GM21576 (cell line): ENCODE results near the gene ADCY5.

Experiments
- ATAC-seq: cut with Tn5 transposase; IDR thresholded peaks from one replicate; pipeline ENCODE4 v1.9.1; 2021; ENCODE audit warnings: mild to moderate bottlenecking, moderate library complexity; ENCODE audit not compliant: unreplicated experiment

The ADCY5 gene

GRCh38 chr3:123312331-123313265 lies 136.3 kb downstream of the ADCY5 start:
- ATAC-seq: no peak

DNA sequence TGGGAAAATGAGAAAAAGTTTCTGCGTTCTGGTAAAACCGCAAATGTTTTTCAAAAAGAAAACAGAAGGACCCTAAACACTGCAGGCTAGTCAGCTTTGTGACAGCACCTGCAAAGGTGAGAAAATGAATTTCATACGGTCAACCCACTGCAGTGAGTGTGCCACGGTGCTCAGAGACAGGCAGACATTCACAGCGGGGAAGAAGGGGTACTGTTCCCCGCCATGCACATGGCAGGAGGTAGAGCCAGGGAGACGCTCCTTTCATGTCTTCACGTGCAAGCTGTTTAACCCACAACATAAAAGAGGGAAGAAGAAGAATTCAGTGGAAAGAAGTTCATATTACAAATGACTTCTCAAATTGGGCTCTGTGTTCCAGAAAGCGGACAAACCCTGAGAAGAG lies 137.7 kb downstream of the ADCY5 start:
- no peak for ATAC-seq

DNA sequence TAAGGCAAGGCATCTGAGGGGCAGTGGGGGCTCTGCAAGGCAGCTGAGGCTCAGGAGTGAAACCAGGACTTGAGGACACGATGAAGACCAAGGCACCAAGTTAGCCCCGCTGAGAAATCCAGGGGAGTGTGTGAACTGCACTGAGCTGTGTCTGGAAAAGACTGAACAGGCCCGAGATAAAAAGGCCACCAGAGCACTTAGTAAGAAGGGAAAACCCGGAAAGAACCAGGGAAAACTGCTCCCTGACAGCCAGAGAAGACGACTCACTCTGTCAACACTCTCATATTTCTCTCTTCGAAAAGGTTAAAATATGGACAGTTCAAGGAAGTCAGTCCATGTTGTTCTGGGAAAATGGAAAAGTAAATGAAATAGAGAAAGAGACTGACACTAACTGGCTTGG lies 138.1 kb downstream of the ADCY5 start:
- ATAC-seq: no peak

DNA sequence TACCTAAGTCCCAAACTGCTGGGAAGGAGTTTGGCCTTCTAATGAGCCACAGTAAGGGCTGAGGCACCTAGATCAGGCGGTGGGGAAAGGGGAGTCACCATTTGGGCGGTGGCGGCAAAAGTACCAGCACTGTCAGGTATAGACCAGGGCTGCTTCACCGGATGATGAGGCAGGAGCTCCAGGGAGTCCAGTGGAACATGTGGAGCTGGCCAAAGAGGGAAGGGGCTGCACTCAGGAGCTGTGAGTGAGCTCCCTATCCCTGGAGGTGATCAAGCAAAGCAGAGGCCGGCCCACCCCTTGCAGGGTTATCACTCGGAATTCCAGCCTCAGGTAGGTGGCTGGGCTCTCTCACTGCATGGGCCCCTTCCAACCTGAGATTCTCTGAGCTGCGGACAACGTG lies 138.7 kb downstream of the ADCY5 start:
- no peak for ATAC-seq

- no peak for ATAC-seq
Measured at GRCh38 chr3:123307064-123307463, 141.8 kb downstream of the ADCY5 start.

- ATAC-seq: no peak
Measured at GRCh38 chr3:123305192-123305591, 143.7 kb downstream of the ADCY5 start.

DNA sequence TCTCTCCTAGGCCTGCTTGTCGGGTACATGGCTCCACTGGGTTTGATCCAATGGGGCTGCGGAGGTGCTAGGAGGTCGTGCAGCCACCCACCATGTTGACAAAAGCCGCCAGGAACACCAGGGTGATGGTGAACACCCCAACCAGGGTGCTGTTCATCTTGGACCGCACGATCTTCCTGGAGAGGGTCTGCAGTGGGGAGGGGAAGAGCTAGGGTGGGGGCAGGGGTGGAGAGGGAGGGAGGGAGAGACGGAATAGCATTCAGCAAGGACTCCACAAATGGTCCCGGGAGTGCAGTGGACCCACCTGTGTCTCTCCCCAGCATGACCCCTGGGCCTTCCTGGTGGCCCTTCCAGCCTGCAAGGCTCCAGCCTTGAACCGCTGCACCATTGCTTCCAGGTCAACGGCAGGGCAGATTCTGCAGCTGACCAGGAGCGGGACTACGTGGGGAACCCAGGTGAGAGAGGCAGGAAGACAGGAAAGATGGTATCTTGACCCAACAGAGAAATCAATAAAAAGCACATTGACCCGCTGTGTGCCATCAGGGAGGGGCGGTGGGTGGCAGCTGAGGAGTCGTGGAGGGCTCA lies 144.8 kb downstream of the ADCY5 start:
- ATAC-seq: no peak

GRCh38 chr3:123302961-123303360 lies 145.9 kb downstream of the ADCY5 start:
- no peak for ATAC-seq

GRCh38 chr3:123301331-123302184 lies 147.3 kb downstream of the ADCY5 start:
- ATAC-seq: no peak

DNA sequence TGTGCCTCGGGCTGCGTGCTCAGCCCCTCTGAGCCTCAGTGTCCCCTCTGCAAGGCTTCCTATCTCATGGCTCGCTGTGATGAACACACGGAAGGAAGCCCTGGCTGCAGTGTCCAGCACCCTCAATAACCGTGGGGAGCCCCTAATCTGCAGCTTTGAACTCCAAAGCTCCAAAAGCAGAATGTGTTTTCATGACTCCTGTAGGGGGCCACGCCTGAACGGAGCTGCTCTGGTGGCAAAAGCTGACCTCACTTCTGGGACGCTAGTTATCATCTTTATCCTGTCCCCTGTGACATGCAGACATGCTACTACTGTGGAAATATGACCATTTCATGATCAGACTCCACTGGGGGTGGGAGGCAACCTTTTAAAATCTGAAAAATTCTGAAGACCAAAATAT lies 148.3 kb downstream of the ADCY5 start:
- ATAC-seq: no peak

DNA sequence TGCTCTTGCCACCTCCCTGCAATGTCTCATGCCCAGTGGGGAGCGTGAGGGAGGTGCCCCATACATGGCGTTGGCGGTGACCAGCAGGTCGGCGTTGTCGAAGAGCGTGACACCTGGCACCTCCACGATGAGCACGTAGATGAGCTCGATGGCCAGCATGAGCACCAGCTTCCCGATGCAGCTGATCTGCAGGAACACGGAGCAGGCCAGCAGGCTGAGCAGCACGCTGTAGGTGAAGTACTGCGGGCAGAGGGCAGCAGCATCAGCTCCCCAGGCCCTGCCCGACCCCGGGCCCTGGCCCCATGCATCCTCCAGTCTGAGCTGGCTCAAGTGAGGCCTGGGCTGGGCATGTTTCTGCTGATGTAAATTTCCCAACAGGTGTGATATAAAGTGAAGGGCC lies 148.8 kb downstream of the ADCY5 start:
- ATAC-seq: no peak

- ATAC-seq: no peak
Measured at GRCh38 chr3:123299581-123299980, 149.3 kb downstream of the ADCY5 start.

DNA sequence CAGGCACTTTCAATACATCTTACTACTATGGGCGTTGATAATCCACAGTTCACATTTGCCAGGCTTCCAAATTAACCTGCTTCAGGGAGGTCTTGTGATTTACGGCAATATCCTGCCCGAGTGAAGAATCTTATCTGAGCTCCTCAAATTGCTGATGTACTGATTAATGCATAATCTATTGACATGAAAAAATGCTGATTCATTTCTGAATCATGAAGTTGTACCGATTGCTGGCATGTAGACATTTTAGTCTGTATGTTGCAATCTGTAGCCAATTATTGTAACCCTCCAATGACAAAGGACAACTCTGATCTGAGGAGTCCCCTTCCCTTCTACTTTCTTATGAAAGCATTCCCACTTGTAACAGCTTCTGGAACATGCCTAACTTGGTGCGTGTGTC lies 150.0 kb downstream of the ADCY5 start:
- ATAC-seq: no peak

- no peak for ATAC-seq
Measured at GRCh38 chr3:123297627-123297899, 151.3 kb downstream of the ADCY5 start.

DNA sequence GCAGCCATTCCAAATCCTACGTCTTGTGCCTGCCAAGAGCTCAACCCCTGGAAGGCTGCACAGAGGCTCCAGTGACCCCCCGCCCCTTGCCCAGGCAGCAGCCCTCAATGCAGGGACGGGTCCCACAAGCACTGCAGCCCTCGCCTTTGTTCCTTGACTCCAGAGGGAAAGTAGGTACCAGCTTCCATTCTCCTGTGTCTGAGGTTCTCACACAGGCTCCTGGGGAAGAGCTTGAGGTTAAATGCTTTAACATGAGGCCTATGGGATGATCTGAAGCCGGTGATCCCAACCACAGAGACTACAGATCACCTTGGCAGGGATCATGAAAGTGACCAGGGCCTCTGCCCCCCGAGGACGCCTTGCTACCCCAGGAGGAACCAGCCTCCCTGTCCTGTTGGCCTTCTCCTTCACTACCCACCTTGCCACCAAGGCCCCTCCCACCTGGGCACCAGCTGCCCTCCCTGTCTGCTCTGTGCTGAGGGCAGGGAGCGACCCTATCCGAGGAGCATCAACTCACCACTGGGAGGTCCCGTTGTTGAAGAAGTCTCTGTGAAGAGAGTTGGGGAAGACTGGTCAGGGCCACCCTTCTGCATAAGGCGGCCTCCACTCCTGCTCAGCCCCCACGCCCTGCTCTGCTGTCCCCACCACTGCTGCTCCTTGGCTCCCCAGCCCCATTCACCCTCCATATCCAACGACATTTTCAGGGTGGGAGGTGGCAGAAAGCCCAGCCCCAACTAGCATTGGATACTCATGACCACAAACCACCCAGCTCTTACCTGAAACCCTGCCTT lies 151.9 kb downstream of the ADCY5 start:
- ATAC-seq: no peak

DNA sequence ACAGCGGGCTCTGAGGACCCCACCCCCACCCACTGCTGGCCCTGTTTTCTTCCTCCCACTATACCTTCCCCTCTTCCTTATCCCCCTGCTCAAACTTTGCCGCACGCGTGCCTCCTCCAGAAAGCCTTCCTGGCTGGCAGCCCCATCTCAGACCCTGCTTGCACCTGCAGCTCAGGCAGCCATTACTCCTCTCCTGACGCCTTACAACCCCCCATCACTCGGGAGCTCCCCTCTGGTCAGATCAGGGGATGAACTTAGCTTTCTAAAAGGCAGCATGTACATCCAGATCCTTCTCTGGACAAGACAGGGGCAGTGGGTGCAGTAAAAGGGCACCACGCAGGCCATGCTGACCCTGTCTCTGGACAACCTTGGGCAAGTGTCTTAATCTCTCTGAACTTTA lies 152.6 kb downstream of the ADCY5 start:
- no peak for ATAC-seq

DNA sequence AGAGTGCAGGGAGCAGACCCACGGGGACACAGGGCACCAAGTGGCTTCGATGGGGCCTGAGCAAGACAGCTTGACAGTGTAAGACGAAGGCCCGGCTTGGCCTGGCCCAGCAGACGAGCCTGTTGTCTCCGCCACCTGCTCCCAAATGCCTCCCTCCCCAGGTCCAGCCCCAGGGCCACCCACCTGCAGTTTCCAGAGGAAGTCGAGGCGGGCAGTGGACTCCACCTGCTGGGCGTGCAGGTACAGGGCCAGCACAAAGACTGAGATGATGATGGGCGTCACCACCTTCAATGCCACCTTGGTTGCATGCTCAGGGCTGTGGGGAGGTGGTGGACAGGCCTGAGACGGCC lies 153.0 kb downstream of the ADCY5 start:
- no peak for ATAC-seq

DNA sequence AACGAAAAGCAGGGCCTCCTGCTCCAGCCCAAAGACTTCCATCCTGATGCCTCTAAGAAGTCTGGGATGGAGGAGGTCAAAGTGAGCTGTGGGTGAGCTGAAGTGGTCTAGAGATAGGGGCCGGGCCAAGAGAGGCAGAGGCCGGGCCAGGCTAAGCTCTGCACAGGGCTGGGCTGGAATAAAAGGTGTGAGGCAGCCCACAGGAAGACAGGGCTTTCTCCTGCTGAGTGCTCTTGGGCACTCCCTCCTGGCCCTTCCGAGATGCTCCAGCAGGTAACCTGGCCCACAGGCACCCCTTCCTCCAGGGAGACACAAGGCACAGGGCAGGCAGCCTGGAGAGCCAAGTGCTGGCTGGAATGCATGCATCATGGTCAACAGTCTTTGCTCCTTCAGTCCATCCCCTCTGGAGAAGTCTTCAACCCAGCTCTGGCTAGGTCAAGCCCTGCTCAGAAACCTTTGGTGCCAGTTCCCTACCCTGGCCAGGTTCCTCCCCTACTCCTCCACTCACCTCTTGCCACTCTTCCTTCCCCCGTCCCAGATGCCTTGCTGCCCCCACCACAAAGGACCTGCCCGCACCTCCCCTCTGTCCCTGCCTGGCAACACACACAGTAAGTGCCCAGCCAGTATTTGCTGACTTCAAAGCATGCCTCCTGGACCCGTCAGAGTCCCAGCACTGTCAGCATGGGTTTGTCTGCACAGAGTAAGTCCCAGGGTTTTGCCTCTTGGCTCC lies 153.6 kb downstream of the ADCY5 start:
- no peak for ATAC-seq

GRCh38 chr3:123294296-123294938 lies 154.5 kb downstream of the ADCY5 start:
- no peak for ATAC-seq
